Measurements from ENCODE around the gene PHF1.

DNA sequence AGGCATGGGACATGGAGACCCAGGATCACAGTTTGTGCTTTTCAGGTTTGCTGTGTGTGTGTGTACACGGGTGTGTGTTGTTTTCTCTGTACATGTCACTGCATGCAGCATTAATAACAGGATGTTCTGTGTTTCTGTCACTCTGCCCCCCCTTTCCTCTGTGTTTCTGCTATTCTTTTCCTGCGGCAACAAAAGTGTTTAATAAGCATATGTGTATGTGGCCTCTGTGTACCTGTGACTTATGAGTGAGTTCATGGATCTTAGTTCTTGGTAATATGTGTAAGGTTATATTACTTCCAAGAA, 18.9 kb downstream of the PHF1 start:
- TF ChIP-seq, protein P1, sequence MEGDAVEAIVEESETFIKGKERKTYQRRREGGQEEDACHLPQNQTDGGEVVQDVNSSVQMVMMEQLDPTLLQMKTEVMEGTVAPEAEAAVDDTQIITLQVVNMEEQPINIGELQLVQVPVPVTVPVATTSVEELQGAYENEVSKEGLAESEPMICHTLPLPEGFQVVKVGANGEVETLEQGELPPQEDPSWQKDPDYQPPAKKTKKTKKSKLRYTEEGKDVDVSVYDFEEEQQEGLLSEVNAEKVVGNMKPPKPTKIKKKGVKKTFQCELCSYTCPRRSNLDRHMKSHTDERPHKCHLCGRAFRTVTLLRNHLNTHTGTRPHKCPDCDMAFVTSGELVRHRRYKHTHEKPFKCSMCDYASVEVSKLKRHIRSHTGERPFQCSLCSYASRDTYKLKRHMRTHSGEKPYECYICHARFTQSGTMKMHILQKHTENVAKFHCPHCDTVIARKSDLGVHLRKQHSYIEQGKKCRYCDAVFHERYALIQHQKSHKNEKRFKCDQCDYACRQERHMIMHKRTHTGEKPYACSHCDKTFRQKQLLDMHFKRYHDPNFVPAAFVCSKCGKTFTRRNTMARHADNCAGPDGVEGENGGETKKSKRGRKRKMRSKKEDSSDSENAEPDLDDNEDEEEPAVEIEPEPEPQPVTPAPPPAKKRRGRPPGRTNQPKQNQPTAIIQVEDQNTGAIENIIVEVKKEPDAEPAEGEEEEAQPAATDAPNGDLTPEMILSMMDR (conservative IDR thresholded peaks at IDR 0.05): no peak
- TF ChIP-seq ZFX (IDR thresholded peaks at IDR 0.05): no peak

All from C4-2B (cell line).